Activated naive CD8-positive, alpha-beta T cell treated with anti-CD3 and anti-CD28 coated beads for 36 hours (primary cell): ENCODE data around the gene POLR1E. TPM values are rescaled to one million over a fixed set of nuclear protein-coding genes. Genes with fewer than 3 reads are reported as not detected.
"Not testable (repeated sequence)": the region's sequence is repeated elsewhere in the genome, so short reads cannot be mapped to it uniquely, and the experiment has no call there.

ENCODE experiments used
- DNase-seq: peaks from one replicate; pipeline ENCODE4 v3.0.0; 2021
- H3K27ac Mint-ChIP-seq: one replicate; pipeline ENCODE4 v1.8.0; 2022; ENCODE audit warnings: mild to moderate bottlenecking, moderate library complexity, mixed read lengths
- H3K27me3 Mint-ChIP-seq: one replicate; pipeline ENCODE4 v1.8.0; 2022; ENCODE audit warnings: mild to moderate bottlenecking, mixed read lengths
- H3K36me3 Mint-ChIP-seq: one replicate; pipeline ENCODE4 v1.8.0; 2021; ENCODE audit warnings: mild to moderate bottlenecking, mixed read lengths
- H3K4me1 Mint-ChIP-seq: one replicate; pipeline ENCODE4 v1.8.0; 2021; ENCODE audit warnings: mixed read lengths
- H3K4me3 Mint-ChIP-seq: one replicate; pipeline ENCODE4 v1.8.0; 2022; ENCODE audit warnings: mild to moderate bottlenecking, moderate library complexity, mixed read lengths
- H3K9me3 Mint-ChIP-seq: one replicate; pipeline ENCODE4 v1.8.0; 2022; ENCODE audit warnings: mixed read lengths
- total RNA-seq, 2 experiments: library from RNA; stranded (reverse); gene quantifications; one replicate each; pipeline ENCODE4 v1.2.3, GENCODE V29; 2021

Gene POLR1E
- total RNA-seq, 2 experiments from 2014 or later = 78.7 to 79.8 TPM

DNA sequence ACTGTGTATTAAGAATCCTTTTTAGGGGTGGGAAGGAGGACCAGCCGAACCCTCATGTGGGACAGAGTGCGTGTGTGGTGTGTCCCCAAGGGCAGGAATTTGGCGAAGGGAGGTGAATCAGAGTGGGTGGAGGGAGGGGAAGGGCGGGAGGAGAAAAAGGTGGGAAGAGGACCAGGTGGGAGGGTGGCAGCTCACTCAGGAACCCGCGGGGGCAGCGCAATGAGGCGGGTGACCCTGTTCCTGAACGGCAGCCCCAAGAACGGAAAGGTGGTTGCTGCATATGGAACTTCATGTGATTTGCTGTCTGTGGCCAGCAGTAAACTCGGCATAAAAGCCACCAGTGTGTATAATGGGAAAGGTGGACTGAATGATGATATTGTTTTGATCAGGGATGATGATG, 8.8 kb upstream of the POLR1E start:
- Mint-ChIP-seq H3K27me3 (peaks cover 35% of the 10 kb centered on the region), H3K27ac (no peak overlapping the region), H3K4me1 (peaks cover 6% of the 10 kb centered on the region), H3K4me3 (no peak overlapping the region), H3K9me3 (peaks cover 9% of the 10 kb centered on the region), H3K36me3 (peaks cover 4% of the 10 kb centered on the region)
- no peak for DNase-seq

DNA sequence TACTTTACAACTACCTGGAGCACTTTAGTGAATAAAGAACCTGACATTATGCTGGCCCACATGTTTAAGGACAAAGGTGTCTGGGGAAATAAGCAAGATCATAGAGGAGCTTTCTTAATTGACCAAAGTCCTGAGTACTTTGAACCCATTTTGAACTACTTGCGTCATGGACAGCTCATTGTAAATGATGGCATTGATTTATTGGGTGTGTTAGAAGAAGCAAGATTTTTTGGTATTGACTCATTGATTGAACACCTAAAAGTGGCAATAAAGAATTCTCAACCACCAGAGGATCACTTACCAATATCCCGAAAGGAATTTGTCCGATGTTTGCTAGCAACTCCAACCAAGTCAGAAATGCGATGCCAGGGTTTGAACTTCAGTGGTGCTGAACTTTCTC, 8.3 kb upstream of the POLR1E start:
- not testable (repeated sequence) for H3K9me3 Mint-ChIP-seq, DNase-seq, H3K36me3 Mint-ChIP-seq, H3K27ac Mint-ChIP-seq, H3K4me3 Mint-ChIP-seq, H3K4me1 Mint-ChIP-seq
- H3K27me3 Mint-ChIP-seq = peaks cover 37% of the 10 kb centered on the region

DNA sequence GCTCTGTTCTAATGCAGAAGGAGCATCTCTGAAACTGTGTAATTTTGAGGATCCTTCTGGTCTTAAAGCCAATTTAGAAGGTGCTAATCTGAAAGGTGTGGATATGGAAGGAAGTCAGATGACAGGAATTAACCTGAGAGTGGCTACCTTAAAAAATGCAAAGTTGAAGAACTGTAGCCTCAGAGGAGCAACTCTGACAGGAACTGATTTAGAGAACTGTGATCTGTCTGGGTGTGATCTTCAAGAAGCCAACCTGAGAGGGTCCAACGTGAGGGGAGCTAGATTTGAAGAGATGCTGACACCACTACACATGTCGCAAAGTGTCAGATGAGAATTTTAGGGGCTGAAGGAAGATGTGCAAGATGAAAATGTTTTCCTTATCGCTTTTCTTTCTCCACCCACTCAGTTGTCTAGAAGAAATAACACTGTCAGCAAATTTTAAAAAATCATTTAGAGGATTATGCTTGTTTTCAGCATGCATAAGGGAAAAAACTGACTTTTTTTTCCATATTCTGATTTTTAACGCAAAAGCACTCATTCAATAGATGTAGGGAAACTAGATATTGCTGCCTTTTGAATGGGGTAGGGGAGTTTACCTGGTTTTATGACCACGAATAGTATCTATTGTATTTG, 7.6 kb upstream of the POLR1E start:
- not testable (repeated sequence) for DNase-seq, H3K27ac Mint-ChIP-seq, H3K36me3 Mint-ChIP-seq, H3K4me1 Mint-ChIP-seq, H3K9me3 Mint-ChIP-seq, H3K4me3 Mint-ChIP-seq
- H3K27me3 Mint-ChIP-seq = peaks cover 37% of the 10 kb centered on the region

DNA sequence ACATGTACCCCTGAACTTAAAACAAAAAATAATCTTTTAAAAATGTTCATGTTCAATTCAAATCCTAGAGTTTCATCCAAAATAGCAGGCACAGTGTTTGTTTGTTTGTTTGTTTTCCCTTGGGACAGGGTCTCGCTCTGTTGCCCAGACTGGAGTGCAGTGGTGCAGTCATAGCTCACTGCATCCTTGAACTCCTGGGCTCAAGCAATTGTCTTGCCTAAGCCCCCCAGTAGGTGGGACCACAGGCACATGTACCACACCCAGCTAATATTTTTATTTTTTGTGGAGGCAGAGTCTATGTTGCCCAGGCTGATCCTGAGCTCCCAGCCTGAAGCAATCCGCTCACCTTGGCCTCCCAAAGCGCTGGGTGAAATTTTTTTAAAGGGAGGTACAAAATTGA, 5.0 kb upstream of the POLR1E start:
- Mint-ChIP-seq H3K9me3 (no peaks in the 10 kb centered on the region), H3K27ac (no peak overlapping the region), H3K4me1 (peaks cover 9% of the 10 kb centered on the region), H3K4me3 (no peak overlapping the region), H3K27me3 (peaks cover 37% of the 10 kb centered on the region), H3K36me3 (no peaks in the 10 kb centered on the region)
- DNase-seq = no peak

DNA sequence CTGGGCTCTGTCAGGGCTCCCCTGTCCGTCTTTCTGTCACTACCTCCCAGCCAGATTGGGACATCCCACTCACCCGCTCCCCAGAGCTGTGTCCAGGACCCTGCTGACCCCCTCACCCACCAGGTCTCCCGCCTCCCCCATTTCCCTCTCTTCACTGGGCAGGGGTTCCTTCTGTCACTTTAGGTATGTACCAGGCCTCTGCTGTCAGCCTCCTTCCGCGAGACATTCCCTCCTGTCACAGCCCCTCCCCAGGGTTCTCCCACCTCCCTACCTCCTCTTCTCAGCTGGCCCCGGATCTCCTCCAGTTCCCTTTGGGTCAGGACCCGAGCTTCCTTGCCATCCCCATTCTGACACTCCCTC, 488 bp downstream of the POLR1E start:
- Mint-ChIP-seq H3K9me3 (no peaks in the 10 kb centered on the region), H3K4me1 (peaks cover 35% of the 10 kb centered on the region), H3K4me3 (peak overlapping the region; percentile 98), H3K27ac (peak overlapping the region; percentile 90), H3K36me3 (peaks cover 39% of the 10 kb centered on the region), H3K27me3 (peaks cover 9% of the 10 kb centered on the region)
- DNase-seq = no peak

DNA sequence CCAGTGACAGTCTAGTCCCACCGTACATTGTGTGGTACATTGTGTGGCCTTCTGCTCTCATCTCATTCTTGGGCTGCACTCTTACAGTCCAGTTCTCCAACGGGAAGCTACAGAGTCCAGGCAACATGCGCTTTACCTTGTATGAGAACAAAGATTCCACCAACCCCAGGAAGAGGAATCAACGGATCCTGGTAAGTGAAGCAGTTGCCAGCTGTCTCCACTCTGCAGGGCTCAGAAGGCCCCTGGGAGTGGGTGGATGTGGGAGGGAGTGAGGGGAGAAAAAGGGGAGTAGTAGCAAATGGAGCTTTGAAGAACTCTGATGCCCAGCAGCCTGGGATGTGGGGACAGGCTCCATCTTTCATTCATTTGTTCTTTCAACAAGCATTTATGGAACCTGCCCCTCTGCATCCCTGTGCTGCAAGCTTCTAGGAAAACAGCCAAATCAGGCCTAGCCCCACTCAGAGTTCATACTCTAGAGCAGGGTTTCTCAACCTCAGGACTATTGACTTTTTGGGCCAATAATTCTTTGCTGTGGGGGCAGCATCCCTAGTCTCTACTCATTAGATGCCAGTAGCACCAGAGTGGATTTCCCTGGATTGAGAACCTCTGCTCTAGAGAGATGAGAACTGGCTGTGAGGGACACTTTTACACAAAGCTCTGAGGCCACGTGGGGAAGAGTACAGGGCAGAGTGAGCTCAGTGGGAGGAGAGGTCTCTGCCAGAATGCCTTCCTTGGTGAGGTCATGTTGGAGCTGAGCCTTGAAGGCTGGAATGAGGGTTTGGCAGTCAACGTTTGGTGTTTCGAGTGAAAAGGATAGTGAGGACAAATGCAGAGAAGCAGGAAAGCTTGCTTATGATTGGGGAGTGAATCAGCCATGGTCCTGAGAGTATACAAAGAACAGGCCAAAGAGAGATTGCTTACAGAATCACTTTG, 1.1 kb downstream of the POLR1E start:
- H3K27me3 Mint-ChIP-seq = peaks cover 2% of the 10 kb centered on the region
- peak overlapping the region; percentile 98 for H3K4me3 Mint-ChIP-seq
- no peaks in the 10 kb centered on the region for H3K9me3 Mint-ChIP-seq
- H3K27ac Mint-ChIP-seq = peak overlapping the region; percentile 90
- no peak for DNase-seq
- peaks cover 41% of the 10 kb centered on the region for H3K36me3 Mint-ChIP-seq
- peaks cover 35% of the 10 kb centered on the region for H3K4me1 Mint-ChIP-seq

DNA sequence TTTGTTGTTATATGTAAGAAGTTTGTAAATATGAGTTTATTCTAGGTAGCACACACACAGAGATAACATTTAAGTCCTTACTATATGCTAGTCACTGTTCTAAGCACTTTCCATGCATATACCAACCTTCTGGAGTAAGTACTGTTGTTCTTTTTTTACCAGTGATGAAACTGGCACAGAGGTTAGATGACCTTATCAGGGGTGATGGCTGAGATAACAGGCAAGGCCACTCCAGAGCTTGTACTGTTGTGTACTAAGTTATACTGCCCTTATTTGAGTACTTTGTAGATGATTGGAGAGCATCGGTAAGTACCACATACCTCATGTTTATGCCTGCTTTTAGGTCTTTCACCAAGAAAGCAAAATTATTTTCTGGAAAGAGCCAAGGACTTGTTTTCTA, 6.2 kb downstream of the POLR1E start:
- no peak overlapping the region for H3K4me3 Mint-ChIP-seq
- DNase-seq = no peak
- H3K9me3 Mint-ChIP-seq = no peaks in the 10 kb centered on the region
- H3K27me3 Mint-ChIP-seq = no peaks in the 10 kb centered on the region
- H3K36me3 Mint-ChIP-seq = peaks cover 63% of the 10 kb centered on the region
- H3K4me1 Mint-ChIP-seq = peaks cover 33% of the 10 kb centered on the region
- H3K27ac Mint-ChIP-seq = no peak overlapping the region

DNA sequence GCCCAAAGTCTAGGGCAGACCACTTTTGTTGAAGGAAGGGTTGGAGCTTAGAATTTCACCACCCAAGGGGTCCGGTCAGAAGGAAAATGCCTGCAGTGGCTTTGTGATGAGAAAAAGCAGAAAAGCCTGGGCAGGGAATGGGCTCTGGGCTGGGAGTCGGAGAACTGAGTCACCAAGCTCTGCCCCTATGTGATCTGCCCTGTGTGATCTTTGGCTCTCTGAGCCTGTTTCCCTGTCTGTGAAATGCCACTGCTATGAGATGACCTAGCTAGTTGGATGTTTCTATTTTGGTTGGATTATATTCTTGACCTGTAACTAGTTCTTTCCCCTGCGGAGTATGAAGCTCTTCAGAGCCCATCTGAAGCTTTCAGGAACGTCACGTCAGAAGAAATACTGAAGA, 9.8 kb downstream of the POLR1E start:
- no peaks in the 10 kb centered on the region for H3K9me3 Mint-ChIP-seq
- no peak for DNase-seq
- H3K27me3 Mint-ChIP-seq = no peaks in the 10 kb centered on the region
- H3K4me3 Mint-ChIP-seq = no peak overlapping the region
- H3K27ac Mint-ChIP-seq = no peak overlapping the region
- peaks cover 17% of the 10 kb centered on the region for H3K4me1 Mint-ChIP-seq
- peaks cover 53% of the 10 kb centered on the region for H3K36me3 Mint-ChIP-seq

DNA sequence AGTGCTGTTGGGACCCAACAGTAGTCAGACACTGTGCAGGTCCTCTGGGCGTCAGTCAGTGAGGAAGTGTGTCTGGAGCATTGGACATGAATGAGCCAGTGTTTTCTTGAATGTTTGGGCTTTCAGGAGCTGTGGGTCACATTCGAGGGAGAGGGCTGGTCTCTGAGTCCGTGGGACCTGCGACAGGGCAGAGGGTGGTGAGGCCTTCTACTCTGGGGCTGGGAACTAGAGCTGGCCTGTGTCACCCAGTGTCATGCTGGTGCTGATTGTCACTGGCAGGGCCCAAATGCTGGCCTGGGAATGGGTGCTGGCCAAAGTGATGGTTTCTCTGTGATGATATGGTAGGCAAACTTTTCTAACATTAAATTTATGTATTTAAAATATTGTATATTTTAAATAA, 10.3 kb downstream of the POLR1E start:
- Mint-ChIP-seq H3K4me3 (no peak overlapping the region), H3K27me3 (no peaks in the 10 kb centered on the region), H3K36me3 (peaks cover 48% of the 10 kb centered on the region)

DNA sequence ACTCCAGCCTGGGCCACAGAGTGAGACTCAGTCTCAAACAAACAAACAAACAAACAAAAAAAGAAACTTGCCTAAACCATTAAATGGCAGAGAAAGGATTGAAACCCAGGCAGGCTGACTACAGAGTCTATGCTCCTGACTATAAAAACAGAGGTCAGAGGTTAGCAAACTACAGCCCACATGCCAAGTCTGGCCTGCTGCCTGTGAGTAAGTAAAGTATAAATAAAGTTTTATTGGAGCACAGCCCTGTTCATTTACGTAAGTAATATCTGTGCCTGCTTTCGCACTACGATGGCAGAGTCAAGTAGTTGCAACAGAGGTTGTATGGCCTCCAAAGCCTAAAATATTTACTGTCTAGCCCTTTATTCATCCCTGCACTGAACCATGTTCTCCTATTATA, 11.6 kb downstream of the POLR1E start:
- H3K4me1 Mint-ChIP-seq = peaks cover 10% of the 10 kb centered on the region
- H3K27me3 Mint-ChIP-seq = no peaks in the 10 kb centered on the region
- peaks cover 52% of the 10 kb centered on the region for H3K36me3 Mint-ChIP-seq
- H3K27ac Mint-ChIP-seq = no peak overlapping the region
- DNase-seq = no peak
- no peaks in the 10 kb centered on the region for H3K9me3 Mint-ChIP-seq
- no peak overlapping the region for H3K4me3 Mint-ChIP-seq

More for the DNA sequence above, 10.3 kb downstream of the POLR1E start:
- H3K4me1 Mint-ChIP-seq = peaks cover 13% of the 10 kb centered on the region
- no peaks in the 10 kb centered on the region for H3K9me3 Mint-ChIP-seq
- H3K27ac Mint-ChIP-seq = no peak overlapping the region
- DNase-seq = no peak

DNA sequence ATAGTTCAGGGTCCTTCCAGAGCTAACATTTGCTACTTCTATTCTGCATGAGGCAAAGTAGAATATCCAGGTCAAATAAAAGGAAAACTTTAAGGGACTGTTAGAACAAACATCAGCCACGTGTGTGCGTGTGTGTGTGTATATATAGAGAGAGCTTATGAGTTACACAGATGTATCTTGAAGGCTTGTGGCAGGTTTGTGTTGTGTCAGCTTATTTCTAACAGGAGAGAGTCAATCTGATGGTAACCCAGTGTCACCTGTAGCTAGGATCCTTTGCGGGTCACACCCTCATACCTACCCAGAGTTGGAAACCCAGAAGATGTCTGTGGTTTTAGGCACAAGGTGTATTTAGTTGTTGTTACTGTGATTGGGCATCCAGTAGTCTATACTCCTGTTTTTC, 12.7 kb downstream of the POLR1E start:
- peaks cover 55% of the 10 kb centered on the region for H3K36me3 Mint-ChIP-seq
- peaks cover 10% of the 10 kb centered on the region for H3K4me1 Mint-ChIP-seq
- DNase-seq = no peak
- H3K9me3 Mint-ChIP-seq = no peaks in the 10 kb centered on the region
- H3K27me3 Mint-ChIP-seq = no peaks in the 10 kb centered on the region
- H3K4me3 Mint-ChIP-seq = no peak overlapping the region
- H3K27ac Mint-ChIP-seq = no peak overlapping the region

DNA sequence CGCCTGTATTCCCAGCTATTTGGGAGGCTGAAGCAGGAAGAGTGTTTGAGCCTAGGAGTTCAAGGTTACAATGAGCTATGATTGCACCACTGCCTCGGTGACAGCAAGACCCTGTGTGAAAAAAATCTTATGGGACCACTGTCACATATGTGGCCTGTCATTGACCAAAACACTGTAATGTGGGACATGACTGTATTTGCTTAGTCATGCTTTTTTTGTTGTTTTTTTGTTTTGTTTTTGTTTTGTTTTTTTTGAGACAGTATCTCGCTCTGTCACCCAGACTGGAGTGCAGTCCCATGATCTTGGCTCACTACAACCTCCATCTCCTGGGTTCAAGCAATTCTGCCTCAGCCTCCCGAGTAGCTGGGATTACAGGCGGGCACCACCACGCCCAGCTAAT, 13.5 kb downstream of the POLR1E start:
- DNase-seq = no peak
- no peaks in the 10 kb centered on the region for H3K9me3 Mint-ChIP-seq
- no peak overlapping the region for H3K4me3 Mint-ChIP-seq
- H3K36me3 Mint-ChIP-seq = peaks cover 54% of the 10 kb centered on the region
- H3K4me1 Mint-ChIP-seq = peaks cover 15% of the 10 kb centered on the region
- H3K27ac Mint-ChIP-seq = no peak overlapping the region
- no peaks in the 10 kb centered on the region for H3K27me3 Mint-ChIP-seq

DNA sequence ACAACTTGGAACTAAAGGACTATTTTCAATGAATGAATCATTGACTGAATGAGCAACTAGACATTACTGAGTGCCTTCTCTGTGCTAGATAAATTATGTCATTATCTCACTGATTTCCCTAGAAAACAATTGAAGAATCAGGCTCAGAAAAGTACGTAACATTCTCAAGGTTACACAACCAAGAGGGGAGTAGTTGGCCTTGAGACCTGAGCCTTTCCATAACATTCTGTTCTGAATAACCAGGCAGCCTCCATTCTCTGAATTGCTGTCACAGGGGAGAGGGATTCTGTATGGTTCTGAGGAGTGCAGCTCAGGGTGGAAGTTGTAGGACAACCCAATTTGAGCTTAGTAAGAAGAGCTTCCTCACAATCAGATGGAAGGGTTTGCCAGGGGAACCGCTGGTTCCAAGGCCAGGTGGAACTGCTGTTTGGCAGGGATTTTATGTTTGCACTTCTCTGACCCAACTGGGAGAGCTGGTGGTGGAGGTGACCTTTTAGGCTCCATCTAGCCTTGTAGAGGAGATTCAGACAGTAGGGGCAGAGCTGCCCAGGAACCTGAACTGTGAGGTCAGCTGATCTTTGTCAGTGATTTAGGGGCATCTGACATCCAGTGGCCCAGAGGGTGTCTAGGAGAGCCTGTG, 16.3 kb downstream of the POLR1E start:
- peaks cover 35% of the 10 kb centered on the region for H3K36me3 Mint-ChIP-seq
- H3K27me3 Mint-ChIP-seq = no peaks in the 10 kb centered on the region
- H3K4me1 Mint-ChIP-seq = peaks cover 12% of the 10 kb centered on the region
- H3K4me3 Mint-ChIP-seq = no peak overlapping the region
- H3K27ac Mint-ChIP-seq = peak overlapping the region; percentile 23
- H3K9me3 Mint-ChIP-seq = no peaks in the 10 kb centered on the region
- DNase-seq = no peak

DNA sequence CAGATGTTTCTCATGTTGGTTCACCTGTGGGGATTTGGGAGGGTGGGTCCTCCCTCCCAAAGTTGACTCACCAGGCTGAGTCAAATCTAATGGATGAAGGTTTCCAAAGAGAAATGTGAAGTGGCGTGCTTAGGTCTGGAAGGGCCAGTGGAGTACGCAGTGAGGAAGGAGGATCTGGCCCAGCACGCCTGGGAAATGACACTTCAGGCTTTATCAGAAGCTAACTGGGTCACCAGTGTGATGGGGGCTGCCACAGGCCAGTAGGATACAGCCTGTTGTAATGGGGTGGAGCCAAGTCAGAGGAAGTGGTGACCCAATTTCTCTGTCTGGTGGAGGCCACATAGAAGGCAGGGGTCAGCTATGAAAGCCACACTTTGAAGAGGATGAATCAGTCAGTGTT, 18.0 kb downstream of the POLR1E start:
- H3K9me3 Mint-ChIP-seq = no peaks in the 10 kb centered on the region
- peaks cover 34% of the 10 kb centered on the region for H3K36me3 Mint-ChIP-seq
- DNase-seq = no peak
- H3K27ac Mint-ChIP-seq = no peak overlapping the region
- no peak overlapping the region for H3K4me3 Mint-ChIP-seq
- peaks cover 10% of the 10 kb centered on the region for H3K4me1 Mint-ChIP-seq
- no peaks in the 10 kb centered on the region for H3K27me3 Mint-ChIP-seq

DNA sequence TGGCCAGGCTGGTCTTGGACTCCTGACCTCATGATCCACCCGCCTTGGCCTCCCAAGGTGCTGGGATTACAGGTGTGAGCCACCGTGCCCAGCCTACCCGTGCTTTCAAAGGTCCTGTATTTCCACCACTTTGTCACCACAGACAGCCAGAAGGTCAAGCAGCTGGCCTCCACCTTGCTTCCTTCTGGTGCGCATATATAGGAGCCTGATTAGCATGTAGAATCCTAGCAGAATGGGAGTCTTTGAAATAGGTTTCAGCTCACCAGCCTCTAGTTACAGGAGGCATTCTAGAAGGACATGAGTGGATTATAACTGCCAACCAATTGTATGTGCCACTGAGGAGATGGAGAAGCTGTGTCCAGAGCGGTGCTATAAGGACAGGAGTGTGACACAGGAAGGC, 18.9 kb downstream of the POLR1E start:
- DNase-seq = no peak
- no peaks in the 10 kb centered on the region for H3K27me3 Mint-ChIP-seq
- peaks cover 31% of the 10 kb centered on the region for H3K36me3 Mint-ChIP-seq
- peaks cover 10% of the 10 kb centered on the region for H3K4me1 Mint-ChIP-seq
- no peak overlapping the region for H3K27ac Mint-ChIP-seq
- H3K4me3 Mint-ChIP-seq = no peak overlapping the region
- H3K9me3 Mint-ChIP-seq = no peaks in the 10 kb centered on the region
